ENCODE results near the gene OR51B5. TPM values are rescaled to one million over a fixed set of nuclear protein-coding genes. Genes with fewer than 3 reads are reported as not detected.
"Not testable (repeated sequence)": the region's sequence is repeated elsewhere in the genome, so short reads cannot be mapped to it uniquely, and the experiment has no call there.

OR51B5 gene
- total RNA-seq, 1 donor from 2014 or later: not detected

- no peak for ATAC-seq
Observed at GRCh38 chr11:5324197-5324596, 19.1 kb downstream of the OR51B5 start, which contains the start of gene OR51B2. Gene OR51B2 (minus strand): TSS chr11:5324297. CDS start chr11:5324297, 0 bp downstream.

- ATAC-seq: no peak
Observed at GRCh38 chr11:5317292-5317691, 26.0 kb downstream of the OR51B5 start.

- ATAC-seq: not testable (repeated sequence)
Observed at GRCh38 chr11:5313326-5314023, 29.8 kb downstream of the OR51B5 start.

GRCh38 chr11:5310423-5310822 lies 32.9 kb downstream of the OR51B5 start:
- ATAC-seq: no peak

GRCh38 chr11:5307256-5308019 lies 35.9 kb downstream of the OR51B5 start:
- ATAC-seq: no peak

- ATAC-seq: no peak
Observed at GRCh38 chr11:5304046-5304445, 39.3 kb downstream of the OR51B5 start.

- no peak for ATAC-seq
Observed at GRCh38 chr11:5303626-5304025, 39.7 kb downstream of the OR51B5 start.

- no peak for ATAC-seq
Observed at GRCh38 chr11:5301846-5302245, 41.5 kb downstream of the OR51B5 start, which contains the start of gene OR51B4. Gene OR51B4 (minus strand): TSS chr11:5301946. CDS start chr11:5301946, 0 bp downstream.

GRCh38 chr11:5300251-5300650 lies 43.1 kb downstream of the OR51B5 start:
- no peak for ATAC-seq

GRCh38 chr11:5298451-5298850 lies 44.9 kb downstream of the OR51B5 start:
- ATAC-seq: no peak

GRCh38 chr11:5297721-5298323 lies 45.5 kb downstream of the OR51B5 start:
- no peak for ATAC-seq

- ATAC-seq: not testable (repeated sequence)
Observed at GRCh38 chr11:5294342-5294995, 48.9 kb downstream of the OR51B5 start.

GRCh38 chr11:5293028-5293427 lies 50.3 kb downstream of the OR51B5 start:
- no peak for ATAC-seq

Other genes starting within 250 kb of the OR51B5 start
- gene OR52A5, start 205.2 kb downstream of the OR51B5 start, total RNA-seq: not detected
- gene OR52A1, start 188.8 kb downstream of the OR51B5 start, total RNA-seq: not detected
- gene OR51V1, start 142.8 kb downstream of the OR51B5 start, total RNA-seq: not detected
- gene HBB, start 116.5 kb downstream of the OR51B5 start, total RNA-seq: 20.2 TPM
- gene HBD, start 109.0 kb downstream of the OR51B5 start, total RNA-seq: not detected
- gene HBG1, start 93.7 kb downstream of the OR51B5 start, total RNA-seq: not detected
- not detected for gene HBG2, start 88.7 kb downstream of the OR51B5 start, total RNA-seq
- not detected for gene HBE1, start 73.6 kb downstream of the OR51B5 start, total RNA-seq
- gene OR51B4, start 41.6 kb downstream of the OR51B5 start, total RNA-seq: not detected
- gene OR51B2, start 19.2 kb downstream of the OR51B5 start, total RNA-seq: not detected
- gene OR51B6, start 8.0 kb upstream of the OR51B5 start, total RNA-seq: not detected
- gene OR51M1, start 40.3 kb upstream of the OR51B5 start, total RNA-seq: not detected
- not detected for gene OR51Q1, start 78.6 kb upstream of the OR51B5 start, total RNA-seq
- not detected for gene OR51I1, start 98.0 kb upstream of the OR51B5 start, total RNA-seq
- gene OR51I2, start 105.8 kb upstream of the OR51B5 start, total RNA-seq: not detected
- gene OR52D1, start 145.2 kb upstream of the OR51B5 start, total RNA-seq: not detected
- not detected for gene UBQLN3, start 166.4 kb upstream of the OR51B5 start, total RNA-seq
- 0.08 TPM for gene UBQLNL, start 173.2 kb upstream of the OR51B5 start, total RNA-seq
- gene OR52H1, start 205.0 kb upstream of the OR51B5 start, total RNA-seq: not detected
- not detected for gene OR52B6, start 237.4 kb upstream of the OR51B5 start, total RNA-seq